ENCODE results near the gene SYPL1.

The SYPL1 gene

GRCh38 chr7:106065575-106066500, 46.3 kb downstream of the SYPL1 start:
- no peak for DNase-seq (ENCODE audit: low read depth in 2 of 2)

DNA sequence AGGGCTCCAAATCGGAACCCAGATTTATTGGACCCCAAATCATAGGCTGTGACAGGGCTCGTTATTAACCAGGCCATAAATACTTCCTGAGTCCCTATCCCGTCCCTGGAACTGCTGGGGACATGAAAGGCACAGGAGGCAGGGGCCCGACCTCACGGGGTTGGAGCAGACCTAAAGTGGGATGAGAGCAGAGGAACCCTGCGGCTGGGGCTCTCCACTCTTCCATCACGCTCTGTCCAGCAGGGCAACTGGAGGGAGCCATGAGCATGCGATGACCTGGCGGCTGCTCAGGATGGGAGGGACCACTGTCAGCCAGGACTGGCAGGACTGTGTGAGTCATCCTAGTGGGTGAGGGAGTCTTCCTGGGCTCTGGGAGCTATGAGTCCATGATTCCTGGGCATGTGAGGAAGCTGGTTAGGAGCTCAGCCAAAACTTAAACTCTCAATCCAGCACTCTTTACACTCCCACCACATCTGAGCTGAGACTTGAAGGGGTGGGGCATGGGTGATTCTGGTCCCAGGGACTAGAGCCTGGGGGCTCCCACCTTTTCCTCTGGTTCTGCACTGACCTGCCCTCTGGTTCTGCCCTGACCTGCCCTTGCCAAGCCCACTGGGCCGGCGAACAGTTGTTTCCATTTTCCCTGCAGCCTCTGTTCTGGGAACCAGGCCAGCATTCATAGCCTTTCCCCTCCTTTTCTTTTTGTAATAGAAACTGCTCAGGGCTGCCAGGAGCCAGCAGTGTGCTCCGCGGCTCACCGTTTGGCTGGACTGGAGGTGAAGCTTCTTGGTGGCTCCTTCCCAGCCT, 47.1 kb downstream of the SYPL1 start:
- DNase-seq (ENCODE audit: low read depth in 2 of 2), result no peak

DNA sequence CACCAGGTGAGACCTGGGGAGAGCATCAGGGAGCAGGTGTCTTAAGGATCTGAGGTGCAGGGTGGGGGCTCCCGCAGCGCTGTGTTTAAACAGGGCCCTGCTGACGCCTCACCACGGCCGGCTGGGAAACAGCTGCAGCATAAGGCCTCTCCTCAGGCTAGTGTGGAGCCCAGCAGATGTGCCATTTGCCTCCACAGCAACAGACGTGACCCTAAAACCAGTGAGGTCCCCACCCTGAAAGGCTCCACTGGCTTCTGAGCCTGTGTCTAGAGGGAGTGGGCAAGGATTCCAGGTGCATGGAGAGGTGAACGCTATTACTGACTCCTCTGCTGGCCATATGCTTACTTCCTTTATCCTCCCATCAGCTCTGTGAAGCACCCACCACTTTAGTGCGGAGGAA, 47.8 kb downstream of the SYPL1 start:
- DNase-seq (ENCODE audit: low read depth in 2 of 2), result no peak

DNA sequence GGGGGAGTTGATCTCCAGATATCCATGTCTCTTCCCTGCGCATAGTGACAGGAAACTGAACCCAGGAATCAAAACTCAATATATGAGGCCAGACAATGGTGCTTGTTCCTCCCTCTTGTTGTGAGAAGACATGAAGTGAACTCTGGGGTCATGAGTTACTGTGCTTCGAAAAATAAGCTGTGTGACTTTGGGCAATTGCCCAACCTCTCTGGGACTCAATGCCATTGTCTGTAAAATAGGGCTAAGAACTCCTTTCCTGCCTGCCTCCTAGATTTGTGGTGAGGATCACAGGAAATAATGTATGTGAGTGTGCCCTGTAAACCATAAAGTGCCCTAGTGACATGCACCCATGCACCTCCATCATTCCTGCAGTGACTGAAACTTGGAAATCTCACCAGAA, 48.4 kb downstream of the SYPL1 start:
- DNase-seq (ENCODE audit: low read depth in 2 of 2), result no peak

GRCh38 chr7:106063024-106063423, 49.1 kb downstream of the SYPL1 start:
- no peak for DNase-seq (ENCODE audit: low read depth in 2 of 2)

- DNase-seq (ENCODE audit: low read depth in 2 of 2), result no peak
These were observed 49.6 kb downstream of the SYPL1 start for GRCh38 chr7:106062521-106062931.

GRCh38 chr7:106062006-106062405, 50.1 kb downstream of the SYPL1 start:
- no peak for DNase-seq (ENCODE audit: low read depth in 2 of 2)

- DNase-seq (ENCODE audit: low read depth in 2 of 2), result no peak
These were observed 50.7 kb downstream of the SYPL1 start for GRCh38 chr7:106061301-106061979.

DNA sequence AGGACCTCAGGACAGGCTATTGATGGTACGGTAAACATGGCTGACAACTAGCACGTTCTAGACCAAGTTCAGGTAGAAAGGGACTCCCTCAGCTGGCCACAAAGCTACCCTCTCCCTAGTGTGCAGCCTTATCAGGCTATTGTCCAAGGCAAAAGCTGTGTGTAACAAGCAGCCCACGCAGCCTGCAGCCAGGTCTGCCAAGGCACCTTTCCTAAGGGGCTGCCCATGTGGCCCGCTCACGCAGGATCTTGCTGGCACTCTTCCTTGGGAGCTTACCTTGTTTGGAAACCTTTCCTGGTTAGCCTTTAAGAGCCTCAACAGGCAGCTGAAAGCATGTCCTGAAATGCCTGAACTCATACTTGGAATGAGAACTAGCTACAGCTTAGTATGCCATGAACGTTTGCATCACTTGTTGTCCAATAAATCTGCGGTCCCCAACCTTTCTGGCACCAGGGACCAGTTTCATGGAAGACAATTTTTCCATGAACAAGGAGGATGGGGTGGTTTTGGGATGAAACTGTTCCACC, 51.7 kb downstream of the SYPL1 start:
- DNase-seq (ENCODE audit: low read depth in 2 of 2), result no peak

DNA sequence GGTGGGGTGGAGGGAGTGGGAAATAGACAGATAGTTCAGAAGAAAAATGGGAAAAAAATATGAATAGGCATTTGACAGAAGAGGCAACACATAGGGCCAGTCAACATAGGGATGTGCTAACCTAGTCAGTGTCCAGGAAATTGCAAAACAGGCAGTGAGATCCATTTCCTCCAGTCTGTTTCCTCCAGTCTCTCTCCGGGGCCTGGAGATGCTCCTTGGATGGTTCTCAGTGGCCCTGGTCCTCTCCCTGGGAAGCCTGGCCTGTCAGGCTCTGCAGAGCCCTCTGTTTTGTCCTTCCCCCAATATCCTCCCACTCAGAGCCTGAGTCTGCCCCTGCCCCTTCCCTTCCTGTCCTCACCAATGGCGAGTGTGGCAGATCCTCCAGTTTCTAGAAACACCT, 52.6 kb downstream of the SYPL1 start:
- DNase-seq (ENCODE audit: low read depth in 2 of 2), result no peak

- no peak for DNase-seq (ENCODE audit: low read depth in 2 of 2)
These were observed 53.2 kb downstream of the SYPL1 start for GRCh38 chr7:106058928-106059324.

- no peak for DNase-seq (ENCODE audit: low read depth in 2 of 2)
These were observed 53.9 kb downstream of the SYPL1 start for GRCh38 chr7:106057962-106058927.

- no peak for DNase-seq (ENCODE audit: low read depth in 2 of 2)
These were observed 54.7 kb downstream of the SYPL1 start for GRCh38 chr7:106057204-106057961.

GRCh38 chr7:106056513-106057203, 55.5 kb downstream of the SYPL1 start:
- DNase-seq (ENCODE audit: low read depth in 2 of 2), result peak; percentile 43 to 44

DNA sequence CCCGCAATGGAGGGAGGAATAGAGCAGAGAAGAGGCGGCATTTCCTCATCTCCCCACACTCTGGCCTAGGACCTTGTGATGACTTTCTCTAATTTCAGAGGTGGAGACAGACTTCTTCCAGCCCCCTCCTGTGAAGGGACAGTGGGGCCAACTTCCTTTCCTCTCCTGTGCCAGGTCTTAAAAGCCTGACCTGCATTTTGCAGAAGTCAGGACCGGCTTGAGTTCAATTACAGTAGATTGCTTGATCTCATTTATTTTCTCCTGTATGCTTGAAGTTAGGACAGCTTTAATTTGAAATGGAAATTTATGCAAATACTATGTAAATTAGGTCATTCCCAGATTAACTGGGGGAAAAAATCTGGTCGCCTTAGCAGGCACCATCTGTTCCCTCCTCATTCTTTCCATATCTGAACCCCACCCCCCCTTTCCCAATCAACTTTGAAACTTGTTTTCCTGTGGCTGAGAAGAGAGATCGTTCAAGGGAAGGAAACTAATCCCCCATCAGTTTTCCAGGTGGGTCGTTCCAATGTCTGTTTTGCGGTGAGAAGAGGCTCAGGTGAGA, 57.1 kb downstream of the SYPL1 start:
- DNase-seq (ENCODE audit: low read depth in 2 of 2), result no peak

- no peak for DNase-seq (ENCODE audit: low read depth in 2 of 2)
These were observed 57.8 kb downstream of the SYPL1 start for GRCh38 chr7:106054156-106054910.

GRCh38 chr7:106053109-106053508, 59.0 kb downstream of the SYPL1 start:
- no peak for DNase-seq (ENCODE audit: low read depth in 2 of 2)

- no peak for DNase-seq (ENCODE audit: low read depth in 2 of 2)
These were observed 59.4 kb downstream of the SYPL1 start for GRCh38 chr7:106052681-106053080.

All from stimulated activated CD4-positive, alpha-beta T cell treated with anti-CD3 and anti-CD28 coated beads, Interleukin-4, amount 100 ng/mL, for 48 hours (primary cell).